Stimulated activated CD4-positive, alpha-beta T cell treated with anti-CD3 and anti-CD28 coated beads, Interleukin-15, amount 100 ng/mL, for 1 hour (primary cell): Measurements from ENCODE around the gene FYCO1.

Experiments
- DNase-seq, 2 donors: peaks; one replicate each; pipeline ENCODE4 v3.0.0-alpha.2; 2020; ENCODE audit warnings: low read depth in 1 of 2, low spot score in 1 of 2

Gene FYCO1

GRCh38 chr3:45917146-45917898, 78.3 kb downstream of the FYCO1 start:
- DNase-seq: no peak

- peak; percentile 55 to 58 for DNase-seq
These were observed 79.9 kb downstream of the FYCO1 start for GRCh38 chr3:45915518-45916231.

GRCh38 chr3:45915059-45915439, 80.6 kb downstream of the FYCO1 start:
- DNase-seq: no peak

- DNase-seq: no peak
These were observed 81.1 kb downstream of the FYCO1 start for GRCh38 chr3:45914362-45915058.

- DNase-seq: no peak
These were observed 83.2 kb downstream of the FYCO1 start for GRCh38 chr3:45912435-45912834.

- DNase-seq: no peak
These were observed 84.0 kb downstream of the FYCO1 start for GRCh38 chr3:45911511-45912226.

GRCh38 chr3:45910892-45911291, 84.7 kb downstream of the FYCO1 start:
- DNase-seq: no peak

GRCh38 chr3:45909542-45909941, 86.1 kb downstream of the FYCO1 start:
- DNase-seq: no peak

- no peak for DNase-seq
These were observed 86.9 kb downstream of the FYCO1 start for GRCh38 chr3:45908761-45909160.

GRCh38 chr3:45907769-45908705, 87.6 kb downstream of the FYCO1 start:
- no peak for DNase-seq

- DNase-seq: no peak
These were observed 88.8 kb downstream of the FYCO1 start for GRCh38 chr3:45906681-45907407.

- DNase-seq: no peak
These were observed 89.9 kb downstream of the FYCO1 start for GRCh38 chr3:45905755-45906154.

GRCh38 chr3:45904931-45905330, 90.7 kb downstream of the FYCO1 start:
- DNase-seq: no peak

- DNase-seq: no peak
These were observed 98.7 kb downstream of the FYCO1 start for GRCh38 chr3:45896956-45897355.

- no peak for DNase-seq
These were observed 99.7 kb downstream of the FYCO1 start for GRCh38 chr3:45895686-45896468.

- DNase-seq: no peak
These were observed 101.6 kb downstream of the FYCO1 start for GRCh38 chr3:45894015-45894414.

GRCh38 chr3:45892161-45892560, 103.5 kb downstream of the FYCO1 start:
- no peak for DNase-seq

- DNase-seq: no peak
These were observed 105.2 kb downstream of the FYCO1 start for GRCh38 chr3:45890405-45890804.

GRCh38 chr3:45889337-45889736, 106.3 kb downstream of the FYCO1 start:
- no peak for DNase-seq
